Fibroblast of skin of left biceps (primary cell): Measurements from ENCODE around the gene ZFP62.
"Not testable (repeated sequence)": the region's sequence is repeated elsewhere in the genome, so short reads cannot be mapped to it uniquely, and the experiment has no call there.

Experiments used
- DNase-seq, 2 experiments: peaks; one replicate each; pipeline ENCODE4 v3.0.0-alpha.2; 2013; ENCODE audit warnings: low read depth in 2 of 2

ZFP62 gene

DNA sequence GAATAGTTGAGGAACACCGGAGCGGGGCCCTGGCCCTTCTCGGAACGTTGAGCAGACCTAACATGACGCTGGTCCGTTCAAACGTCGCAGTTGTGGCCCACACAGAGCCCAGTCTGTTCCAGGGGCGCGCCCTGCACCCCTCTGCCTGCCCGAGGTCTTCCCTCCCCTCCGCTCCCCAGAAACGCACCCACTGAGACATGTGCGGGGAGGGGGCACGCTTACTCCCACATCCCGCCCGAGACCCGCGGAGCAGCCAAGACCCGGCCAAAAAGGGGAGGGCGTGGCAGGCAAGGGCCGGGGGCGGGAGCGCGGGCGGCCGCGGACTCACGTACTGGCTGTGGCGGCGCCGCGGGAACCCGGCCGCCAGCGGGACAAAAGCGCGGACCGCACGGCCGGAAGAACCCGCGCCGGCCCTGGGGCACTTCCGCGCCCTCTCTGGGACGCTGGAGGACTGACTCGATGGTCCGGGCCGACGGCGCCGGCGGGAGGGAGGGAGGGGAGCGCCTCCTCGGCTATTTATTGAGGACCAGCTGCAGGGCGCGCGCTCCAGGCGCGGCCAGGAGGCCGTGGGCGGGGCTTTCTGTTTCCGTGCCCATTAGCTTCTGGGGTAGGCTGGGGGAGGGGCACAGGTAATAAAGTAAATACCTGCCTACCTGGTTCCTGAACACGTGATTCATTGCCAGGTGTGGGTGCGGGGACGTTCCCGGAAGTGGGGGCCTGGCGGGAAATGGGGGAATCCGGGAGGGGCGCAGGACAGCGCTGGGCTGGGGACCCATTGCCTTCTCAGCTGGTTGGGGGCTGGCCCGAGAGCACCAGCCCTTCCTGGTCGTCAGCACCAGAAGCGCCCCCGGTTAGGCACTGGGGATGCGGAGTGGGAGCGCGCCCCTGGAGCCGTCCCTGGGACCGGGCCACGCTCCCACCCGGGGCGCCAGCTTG, at the start of gene ZFP62:
Gene ZFP62, minus strand, starts transcription at position 390 of the 936 bp plus-strand sequence. Its CDS starts 57 bp downstream, at position 333.
- DNase-seq = peak; percentile 65 to 66

DNA sequence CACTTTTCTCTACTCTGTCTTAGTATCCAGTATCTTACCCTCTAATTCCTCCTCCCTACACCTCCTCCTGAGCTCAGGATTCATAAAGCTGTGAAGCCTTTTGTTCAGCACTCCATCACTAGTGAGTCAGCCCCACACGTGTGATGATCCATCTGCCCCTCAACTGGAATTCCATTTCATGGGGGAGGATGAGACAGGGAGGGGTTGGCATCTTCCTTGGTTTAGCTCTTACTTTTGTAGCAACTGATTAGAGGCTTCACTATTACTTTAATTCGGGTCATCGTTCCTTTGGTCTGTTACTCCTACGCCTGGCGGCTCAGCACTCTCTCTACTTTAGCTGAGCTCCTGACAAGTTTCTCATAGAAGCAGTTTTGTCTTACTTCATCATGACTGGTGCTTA, 49.7 kb upstream of the ZFP62 start:
- no peak for DNase-seq

DNA sequence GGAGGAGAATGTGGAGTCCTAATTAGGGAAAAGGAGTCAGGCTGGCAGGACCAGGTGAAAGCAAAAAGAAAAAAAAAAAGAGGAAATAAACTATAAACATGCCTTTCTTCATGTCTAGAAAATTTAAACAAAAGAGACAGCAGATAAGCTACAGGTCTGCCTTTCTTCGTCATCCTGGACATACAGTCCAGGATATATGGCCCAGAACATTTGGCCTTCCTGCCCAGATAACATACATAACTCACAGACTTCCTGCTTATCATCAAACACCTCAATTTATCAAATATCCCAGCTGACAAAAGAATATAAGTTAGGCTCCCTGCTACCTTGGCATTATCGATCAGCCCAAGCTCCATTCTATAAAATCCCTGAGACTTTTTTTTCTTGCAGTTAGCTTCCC, 49.1 kb upstream of the ZFP62 start:
- no peak for DNase-seq

DNA sequence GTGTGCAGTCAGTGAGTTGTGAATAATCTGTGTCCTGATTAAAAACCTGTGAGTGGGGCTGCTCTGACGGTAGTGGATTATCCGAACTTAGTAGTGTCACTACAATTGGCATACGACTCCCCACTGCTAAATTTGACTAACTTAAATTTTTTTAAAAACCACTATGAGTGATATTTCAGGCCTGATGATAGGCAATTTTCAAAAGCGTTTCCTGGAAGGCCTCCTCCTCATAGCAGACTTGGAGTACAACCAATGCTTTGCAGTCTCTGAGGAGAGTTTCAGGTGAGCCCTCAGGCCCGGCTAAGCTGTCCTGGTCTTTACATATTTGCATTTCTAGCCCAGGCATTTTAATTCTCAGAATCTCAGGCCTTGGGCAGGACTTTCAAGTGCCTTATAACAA, 48.7 kb upstream of the ZFP62 start:
- DNase-seq = no peak

DNA sequence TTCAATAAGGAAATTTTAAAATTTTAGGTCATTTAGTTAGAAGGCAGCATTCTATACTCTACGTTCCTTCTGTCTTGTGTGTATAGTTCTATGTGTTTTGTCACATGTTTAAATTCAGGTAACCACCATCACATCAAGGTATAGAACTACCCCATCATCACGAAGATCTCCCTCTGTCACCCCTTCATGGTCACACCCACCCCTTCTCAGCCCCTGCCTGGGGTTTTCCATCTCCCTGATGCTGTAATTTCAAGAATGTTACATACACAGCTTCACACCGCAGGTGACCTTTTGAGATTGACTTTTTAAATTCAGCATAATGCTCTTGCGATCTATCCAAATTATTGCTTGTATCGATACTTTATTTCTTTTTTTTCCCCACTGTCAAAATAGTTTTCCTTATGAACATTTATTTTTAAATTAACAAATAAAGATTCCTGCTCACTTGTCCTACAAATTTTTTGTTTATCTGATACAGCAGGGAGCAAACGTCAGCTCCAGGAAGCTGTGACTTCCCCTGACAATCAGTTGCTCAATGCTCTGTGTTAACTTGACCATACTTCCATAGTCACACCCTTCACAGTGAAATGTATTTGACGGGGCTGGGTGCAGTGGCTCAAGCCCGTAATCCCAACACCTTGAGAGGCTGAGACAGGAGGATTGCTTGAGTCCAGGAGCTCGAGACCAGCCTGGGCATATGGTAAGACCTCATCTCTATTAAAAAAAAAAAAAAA, 48.1 kb upstream of the ZFP62 start:
- DNase-seq = no peak

DNA sequence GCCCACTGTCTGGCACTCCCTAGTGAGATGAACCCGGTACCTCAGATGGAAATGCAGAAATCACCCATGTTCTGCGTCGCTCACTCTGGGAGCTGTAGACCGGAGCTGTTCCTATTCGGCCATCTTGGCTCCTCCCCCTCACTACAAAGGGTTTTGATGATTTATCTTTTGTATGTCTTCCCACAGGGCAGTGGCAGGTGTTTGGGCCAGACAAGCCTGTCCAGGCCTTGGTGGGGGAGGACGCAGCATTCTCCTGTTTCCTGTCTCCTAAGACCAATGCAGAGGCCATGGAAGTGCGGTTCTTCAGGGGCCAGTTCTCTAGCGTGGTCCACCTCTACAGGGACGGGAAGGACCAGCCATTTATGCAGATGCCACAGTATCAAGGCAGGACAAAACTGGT, 47.3 kb upstream of the ZFP62 start:
- no peak for DNase-seq

- DNase-seq = no peak
These were observed 40.4 kb upstream of the ZFP62 start for GRCh38 chr5:180901319-180902009.

GRCh38 chr5:180900178-180900577, 39.1 kb upstream of the ZFP62 start:
- DNase-seq = no peak

DNA sequence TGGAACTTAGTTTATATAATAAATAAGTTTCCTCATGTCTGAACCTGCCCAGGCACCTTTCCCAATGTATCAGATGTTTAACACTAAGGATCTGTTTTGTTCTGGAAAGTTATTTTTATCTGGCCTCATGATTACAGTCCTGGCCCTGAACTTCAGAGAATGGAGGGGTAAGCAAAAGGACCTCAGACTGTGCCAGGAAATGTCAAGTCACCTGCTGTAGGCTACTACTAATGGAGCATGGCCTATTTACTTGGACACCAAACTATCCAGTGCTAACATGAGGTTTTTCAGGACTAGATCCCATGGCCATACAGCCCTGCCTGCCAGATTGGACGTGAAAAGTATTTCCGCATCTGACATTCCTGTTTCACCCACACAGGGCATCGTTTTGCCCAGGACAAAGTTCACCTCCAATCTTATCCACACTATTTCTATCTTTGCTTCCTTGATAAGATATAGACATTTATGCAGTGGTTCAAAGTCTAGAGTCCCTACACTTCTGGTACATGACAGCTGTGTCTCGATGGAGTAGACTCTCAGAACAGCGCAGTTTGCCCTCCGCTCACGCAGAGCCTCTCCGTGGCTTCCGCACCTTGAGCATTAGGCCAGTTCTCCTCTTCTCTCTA, 37.7 kb upstream of the ZFP62 start, which contains the start of gene BTNL8:
Gene BTNL8, plus strand, starts transcription at position 539 of the 626 bp plus-strand sequence. CDS start 152 bp downstream, outside the sequence.
- DNase-seq = no peak

- DNase-seq = not testable (repeated sequence)
These were observed 34.3 kb upstream of the ZFP62 start for GRCh38 chr5:180895330-180895729.

DNA sequence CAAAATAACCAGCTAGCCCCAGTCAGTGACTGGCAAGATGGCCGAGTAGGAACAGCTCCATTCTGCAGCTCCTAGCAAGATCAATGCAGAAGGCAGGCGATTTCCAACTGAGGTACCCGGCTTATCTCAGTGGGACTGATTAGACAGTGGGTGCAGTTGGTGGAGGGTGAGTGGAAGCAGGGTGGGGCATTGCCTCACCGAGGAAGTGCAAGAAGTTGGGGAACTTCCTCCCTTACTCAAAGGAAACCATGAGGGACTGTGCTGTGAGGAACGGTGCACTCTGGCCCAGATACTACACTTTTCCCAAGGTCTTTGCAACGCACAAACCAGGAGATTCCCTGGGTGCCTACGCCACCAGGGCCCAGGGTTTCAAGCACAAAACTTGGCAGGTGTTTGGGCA, 28.3 kb upstream of the ZFP62 start:
- no peak for DNase-seq

GRCh38 chr5:180885845-180886529, 24.9 kb upstream of the ZFP62 start:
- DNase-seq = not testable (repeated sequence)

DNA sequence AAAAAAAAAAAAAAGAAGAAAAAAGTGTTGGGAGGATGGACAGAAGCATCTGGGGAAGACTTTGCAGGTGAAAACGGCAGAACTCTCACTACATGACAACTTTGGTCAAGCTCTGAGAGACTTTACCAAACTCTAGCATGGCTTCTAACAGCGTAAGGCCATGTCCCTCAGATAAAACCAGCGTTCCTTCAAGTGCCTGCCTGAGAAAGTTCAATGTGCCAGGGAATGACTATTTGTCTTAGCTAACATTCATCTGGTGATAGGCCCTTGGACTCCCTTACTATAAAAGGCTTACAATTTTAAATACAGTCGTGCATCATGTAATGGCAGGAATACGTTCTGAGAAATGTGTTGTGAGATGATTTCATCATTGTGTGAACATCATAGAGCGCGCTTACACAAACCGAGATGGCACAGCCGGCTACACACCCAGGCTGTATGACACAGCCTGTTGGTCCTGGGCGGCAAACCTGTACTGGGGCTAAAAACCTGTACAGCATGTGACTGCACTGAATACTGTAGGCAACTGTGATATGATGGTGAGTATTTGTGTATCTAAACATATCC, 14.9 kb upstream of the ZFP62 start:
- DNase-seq = no peak

DNA sequence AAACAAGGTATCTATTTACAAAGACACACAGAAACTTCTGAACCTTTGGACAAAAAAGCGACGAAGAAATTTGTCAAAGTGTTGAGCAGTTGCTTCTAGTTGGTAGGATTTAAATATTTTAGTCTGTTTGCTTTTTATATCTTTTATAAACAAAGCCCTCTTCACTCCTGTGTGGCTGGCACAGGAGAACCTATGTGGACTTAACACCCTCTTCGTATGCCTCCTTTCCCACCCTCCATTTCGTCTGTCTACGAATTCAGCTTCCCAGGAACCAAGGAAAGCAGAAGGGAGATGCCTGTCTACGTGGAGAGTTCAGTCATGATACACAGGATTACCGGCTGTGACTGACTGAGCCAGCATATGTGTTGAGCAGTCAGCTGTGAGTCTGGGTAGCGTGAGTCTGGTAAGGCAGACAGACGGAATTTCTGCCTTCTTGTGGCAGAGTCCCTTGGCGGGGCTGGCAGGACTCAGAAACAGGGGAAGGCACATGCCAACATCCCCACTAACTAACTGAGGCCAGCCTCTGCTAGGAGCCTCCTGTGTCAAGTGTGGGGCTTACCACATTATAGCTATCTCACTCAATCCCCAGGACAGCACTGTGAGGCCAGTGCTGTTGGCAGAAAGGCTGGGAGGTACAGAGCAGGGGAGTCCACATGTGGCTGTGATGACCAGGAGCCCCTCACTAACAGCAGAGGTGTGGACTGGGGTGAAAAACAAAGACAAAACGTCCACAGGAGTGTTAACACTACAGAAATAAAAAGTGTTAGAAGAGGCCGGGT, 13.9 kb upstream of the ZFP62 start:
- DNase-seq = no peak

- no peak for DNase-seq
These were observed 12.8 kb upstream of the ZFP62 start for GRCh38 chr5:180873615-180874520.

GRCh38 chr5:180872419-180872818, 11.3 kb upstream of the ZFP62 start:
- DNase-seq = no peak

GRCh38 chr5:180870276-180871068, 9.4 kb upstream of the ZFP62 start:
- no peak for DNase-seq

GRCh38 chr5:180869587-180869986, 8.5 kb upstream of the ZFP62 start:
- DNase-seq = no peak
